Stimulated activated CD8-positive, alpha-beta memory T cell treated with anti-CD3 and anti-CD28 coated beads, Interleukin-15, amount 100 ng/mL, for 4 hours (primary cell): ENCODE results near the gene NDUFAF3.
"Not testable (repeated sequence)": the region's sequence is repeated elsewhere in the genome, so short reads cannot be mapped to it uniquely, and the experiment has no call there.

Experiments
- DNase-seq, 2 donors: peaks; one replicate each; pipeline ENCODE4 v3.0.0-alpha.2; 2020; ENCODE audit warnings: low read depth in 2 of 2

Gene NDUFAF3

GRCh38 chr3:48999085-48999858 lies 22.6 kb upstream of the NDUFAF3 start:
- no peak for DNase-seq

GRCh38 chr3:49001155-49001554 lies 20.8 kb upstream of the NDUFAF3 start:
- DNase-seq, result no peak

- DNase-seq, result no peak
These were observed 17.3 kb upstream of the NDUFAF3 start for GRCh38 chr3:49004352-49005302.

- DNase-seq, result no peak
These were observed 16.6 kb upstream of the NDUFAF3 start for GRCh38 chr3:49005303-49005680.

- no peak for DNase-seq
These were observed 15.9 kb upstream of the NDUFAF3 start for GRCh38 chr3:49005998-49006397.

- DNase-seq, result no peak
These were observed 15.4 kb upstream of the NDUFAF3 start for GRCh38 chr3:49006408-49007067.

GRCh38 chr3:49007068-49007770 lies 14.7 kb upstream of the NDUFAF3 start, which contains the start of gene WDR6:
Gene WDR6 (plus strand): TSS chr3:49007391. CDS start chr3:49007432, 41 bp downstream.
- peak; percentile 92 to 95 for DNase-seq

GRCh38 chr3:49007771-49008528 lies 14.0 kb upstream of the NDUFAF3 start:
- DNase-seq, result peak; percentile 78 to 84

- DNase-seq, result not testable (repeated sequence)
These were observed 13.3 kb upstream of the NDUFAF3 start for GRCh38 chr3:49008627-49009026.

- DNase-seq, result no peak
These were observed 12.5 kb upstream of the NDUFAF3 start for GRCh38 chr3:49009396-49009795.

- no peak for DNase-seq
These were observed 9.4 kb upstream of the NDUFAF3 start for GRCh38 chr3:49012441-49013017.

GRCh38 chr3:49013113-49013737 lies 8.7 kb upstream of the NDUFAF3 start:
- no peak for DNase-seq

GRCh38 chr3:49013738-49014660 lies 7.9 kb upstream of the NDUFAF3 start:
- DNase-seq, result no peak

- DNase-seq, result no peak
These were observed 6.8 kb upstream of the NDUFAF3 start for GRCh38 chr3:49015072-49015471.

- no peak for DNase-seq
These were observed 6.2 kb upstream of the NDUFAF3 start for GRCh38 chr3:49015765-49016164.

- no peak for DNase-seq
These were observed 5.3 kb upstream of the NDUFAF3 start for GRCh38 chr3:49016414-49017228.

- no peak for DNase-seq
These were observed 4.5 kb upstream of the NDUFAF3 start for GRCh38 chr3:49017229-49017970.
